Stimulated activated CD4-positive, alpha-beta T cell treated with anti-CD3 and anti-CD28 coated beads, Interleukin-15, amount 100 ng/mL, for 1 hour (primary cell): ENCODE measurements around the gene TMEM253.

Experiments
- DNase-seq, 2 donors: peaks; one replicate each; pipeline ENCODE4 v3.0.0-alpha.2; 2020; ENCODE audit warnings: low read depth in 1 of 2, low spot score in 1 of 2

The TMEM253 gene

DNA sequence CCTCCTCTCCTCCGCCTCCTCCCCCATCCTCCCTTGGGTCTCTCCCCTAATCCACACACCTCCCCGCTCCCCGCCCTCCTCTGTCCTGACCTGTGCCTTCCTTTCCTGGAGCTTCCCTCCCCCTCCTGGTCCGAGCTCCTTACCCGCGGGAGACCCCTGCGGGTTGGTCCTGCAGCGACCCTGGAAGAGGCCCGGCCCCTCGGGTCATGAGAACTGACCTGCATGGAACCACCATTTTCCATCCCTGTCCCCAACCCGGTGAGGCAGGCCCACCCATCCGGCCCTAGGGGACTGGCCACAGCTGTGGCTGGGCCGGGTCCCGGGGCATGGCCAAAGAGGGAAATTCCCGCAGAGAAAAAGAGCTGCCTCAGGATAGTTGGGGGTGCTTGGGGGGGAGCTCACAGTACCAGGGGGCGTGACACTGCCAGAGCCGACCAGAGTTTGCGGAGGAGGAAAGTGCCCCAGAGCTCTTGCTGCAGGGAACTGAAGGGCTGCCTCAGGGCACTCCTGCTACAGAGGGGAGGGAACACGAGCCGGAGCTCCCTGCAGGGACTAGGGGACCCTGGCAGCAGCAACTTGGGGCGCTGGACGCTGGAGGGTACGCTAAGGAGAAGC, 30.1 kb upstream of the TMEM253 start:
- no peak for DNase-seq

DNA sequence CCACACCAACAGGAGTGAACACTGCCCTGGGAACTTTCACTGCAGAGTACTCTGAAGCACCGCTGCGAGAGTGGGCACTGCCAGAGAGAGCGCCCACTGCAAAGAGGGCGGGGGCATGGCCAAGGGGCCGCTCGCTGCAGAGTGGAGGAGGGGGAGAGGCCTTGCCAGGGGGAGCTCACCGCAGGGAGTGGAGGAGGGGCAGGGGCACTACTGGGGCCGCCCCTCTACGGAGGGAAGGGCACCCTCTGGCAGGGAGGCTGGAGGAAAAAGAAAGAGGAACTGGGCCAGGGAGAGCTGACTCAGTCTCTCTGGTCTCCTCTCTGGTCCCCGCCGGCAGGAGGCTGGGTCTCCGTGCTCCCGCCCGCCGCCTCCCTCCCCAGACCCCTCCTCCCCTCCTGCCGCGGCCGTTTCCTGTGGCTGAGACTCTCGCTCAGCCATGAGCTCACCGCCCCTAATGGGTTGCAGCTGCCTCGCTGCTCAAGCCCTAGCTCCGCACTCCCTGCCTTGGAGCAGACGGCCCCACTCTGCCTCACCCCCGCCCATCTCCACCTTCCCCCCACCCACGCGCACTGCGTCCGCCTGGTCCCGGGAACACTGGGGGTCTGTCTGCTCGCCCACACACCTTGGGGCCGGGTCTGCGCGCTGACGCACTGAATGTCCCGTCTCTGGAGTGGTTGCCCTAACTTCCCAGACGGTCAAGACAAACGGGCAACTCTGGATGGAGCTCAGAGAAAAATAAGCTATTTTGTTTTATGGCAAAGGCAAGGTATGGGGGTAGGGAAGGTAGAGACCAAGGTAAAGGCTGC, 29.4 kb upstream of the TMEM253 start:
- no peak for DNase-seq

DNA sequence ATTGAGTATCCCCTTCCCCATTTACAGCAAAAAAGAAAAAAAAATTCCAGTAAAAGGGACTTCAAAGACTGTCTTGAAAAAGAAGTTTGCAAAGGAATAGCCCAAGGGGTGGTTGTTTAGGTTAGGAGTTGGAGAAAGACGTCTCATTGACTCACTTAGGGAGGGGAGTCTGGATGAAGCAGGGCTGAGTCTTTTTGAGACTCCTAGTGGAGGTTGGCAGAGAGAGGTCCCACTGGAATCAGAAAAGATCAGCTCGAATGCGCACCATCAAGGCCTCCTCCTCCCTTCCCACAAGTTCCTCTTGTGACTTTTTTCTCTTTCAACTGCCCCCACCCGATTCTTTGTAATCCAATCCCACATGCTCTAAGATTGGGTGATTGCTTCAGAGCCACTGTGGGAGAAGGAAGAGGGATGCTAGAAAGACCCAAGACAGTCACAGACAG, 28.8 kb upstream of the TMEM253 start:
- no peak for DNase-seq

DNA sequence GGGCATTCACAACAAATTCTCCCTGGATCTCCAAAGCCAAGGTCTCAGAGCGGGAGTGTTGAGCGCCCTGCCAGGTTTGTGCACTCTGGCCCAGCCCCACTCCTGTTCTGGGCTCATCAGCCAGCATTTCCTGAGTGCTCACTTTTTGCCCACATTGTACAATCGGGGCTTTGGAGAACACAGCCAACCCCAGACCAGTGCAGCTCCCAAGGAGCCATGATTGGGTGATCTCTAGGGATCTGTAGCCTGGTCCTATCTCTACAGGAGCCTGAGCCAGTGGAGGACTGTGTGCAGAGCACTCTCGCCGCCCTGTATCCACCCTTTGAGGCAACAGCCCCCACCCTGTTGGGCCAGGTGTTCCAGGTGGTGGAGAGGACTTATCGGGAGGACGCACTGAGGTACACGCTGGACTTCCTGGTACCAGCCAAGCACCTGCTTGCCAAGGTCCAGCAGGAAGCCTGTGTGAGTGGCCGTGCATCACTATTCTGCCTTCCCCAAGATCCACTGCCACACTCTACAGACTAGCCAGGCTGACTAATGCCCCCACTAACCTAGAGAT, 28.0 kb upstream of the TMEM253 start:
- no peak for DNase-seq

DNA sequence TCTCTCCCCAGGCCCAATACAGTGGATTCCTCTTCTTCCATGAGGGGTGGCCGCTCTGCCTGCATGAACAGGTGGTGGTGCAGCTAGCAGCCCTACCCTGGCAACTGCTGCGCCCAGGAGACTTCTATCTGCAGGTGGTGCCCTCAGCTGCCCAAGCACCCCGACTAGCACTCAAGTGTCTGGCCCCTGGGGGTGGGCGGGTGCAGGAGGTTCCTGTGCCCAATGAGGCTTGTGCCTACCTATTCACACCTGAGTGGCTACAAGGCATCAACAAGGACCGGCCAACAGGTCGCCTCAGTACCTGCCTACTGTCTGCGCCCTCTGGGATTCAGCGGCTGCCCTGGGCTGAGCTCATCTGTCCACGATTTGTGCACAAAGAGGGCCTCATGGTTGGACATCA, 26.9 kb upstream of the TMEM253 start:
- DNase-seq = no peak

DNA sequence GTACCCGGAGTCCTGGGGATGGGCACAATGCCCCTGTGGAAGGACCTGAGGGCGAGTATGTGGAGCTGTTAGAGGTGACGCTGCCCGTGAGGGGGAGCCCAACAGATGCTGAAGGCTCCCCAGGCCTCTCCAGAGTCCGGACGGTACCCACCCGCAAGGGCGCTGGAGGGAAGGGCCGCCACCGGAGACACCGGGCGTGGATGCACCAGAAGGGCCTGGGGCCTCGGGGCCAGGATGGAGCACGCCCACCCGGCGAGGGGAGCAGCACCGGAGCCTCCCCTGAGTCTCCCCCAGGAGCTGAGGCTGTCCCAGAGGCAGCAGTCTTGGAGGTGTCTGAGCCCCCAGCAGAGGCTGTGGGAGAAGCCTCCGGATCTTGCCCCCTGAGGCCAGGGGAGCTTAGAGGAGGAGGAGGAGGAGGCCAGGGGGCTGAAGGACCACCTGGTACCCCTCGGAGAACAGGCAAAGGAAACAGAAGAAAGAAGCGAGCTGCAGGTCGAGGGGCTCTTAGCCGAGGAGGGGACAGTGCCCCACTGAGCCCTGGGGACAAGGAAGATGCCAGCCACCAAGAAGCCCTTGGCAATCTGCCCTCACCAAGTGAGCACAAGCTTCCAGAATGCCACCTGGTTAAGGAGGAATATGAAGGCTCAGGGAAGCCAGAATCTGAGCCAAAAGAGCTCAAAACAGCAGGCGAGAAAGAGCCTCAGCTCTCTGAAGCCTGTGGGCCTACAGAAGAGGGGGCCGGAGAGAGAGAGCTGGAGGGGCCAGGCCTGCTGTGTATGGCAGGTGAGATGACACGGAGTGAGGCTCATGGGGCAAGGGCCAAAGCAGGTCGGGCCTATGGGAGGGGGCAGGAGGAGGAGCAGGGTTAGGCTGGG, 26.2 kb upstream of the TMEM253 start:
- no peak for DNase-seq

DNA sequence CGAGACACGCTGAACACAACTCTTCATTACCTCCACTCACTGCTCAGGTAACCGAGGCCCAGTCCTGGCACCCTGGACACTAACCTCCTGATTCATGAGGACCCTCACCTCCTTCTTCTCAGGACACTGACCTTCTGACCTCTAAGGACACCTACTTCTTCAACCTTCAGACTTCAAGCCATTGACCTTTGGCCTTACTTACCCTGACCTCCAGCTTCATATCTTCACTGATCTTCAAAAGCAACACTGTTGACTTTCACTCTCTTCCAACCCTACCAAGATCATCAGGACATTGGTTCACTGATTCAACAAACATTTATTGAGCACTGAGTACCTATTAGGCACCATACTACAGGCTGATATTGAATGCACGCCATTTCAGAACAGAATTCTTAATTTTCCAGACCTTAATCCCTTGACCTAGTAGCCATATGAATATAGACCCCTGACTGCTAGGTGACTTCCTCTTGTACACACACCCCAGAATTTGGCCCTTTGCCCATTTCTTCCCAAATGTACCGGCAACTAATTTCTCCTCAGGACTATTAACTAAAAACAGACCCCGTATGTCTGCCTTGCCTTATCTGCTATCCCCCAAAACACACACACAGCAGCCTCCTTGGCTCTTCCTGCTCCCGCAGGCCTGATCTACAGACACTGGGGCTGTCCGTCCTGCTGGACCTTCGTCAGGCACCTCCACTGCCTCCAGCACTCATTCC, 25.0 kb upstream of the TMEM253 start:
- no peak for DNase-seq

DNA sequence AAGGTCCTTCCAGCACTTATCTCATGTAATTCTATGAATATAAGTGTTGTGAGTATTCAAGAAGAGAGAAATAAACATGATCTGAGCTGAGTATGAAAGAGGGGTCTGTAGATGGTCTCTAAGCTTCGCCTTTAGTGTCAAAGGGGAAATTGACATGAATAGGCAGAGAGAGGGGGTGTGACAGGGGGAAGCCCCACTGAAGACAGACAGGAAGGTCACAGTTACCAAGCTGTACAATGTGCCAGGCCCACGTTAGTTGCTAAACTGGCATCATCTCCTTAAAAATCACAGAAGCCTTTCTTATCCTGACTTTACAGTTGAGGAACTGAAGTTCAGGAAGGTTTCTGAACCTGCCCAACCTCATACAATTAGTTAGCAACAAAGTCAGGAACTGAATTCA, 23.2 kb upstream of the TMEM253 start:
- no peak for DNase-seq

DNA sequence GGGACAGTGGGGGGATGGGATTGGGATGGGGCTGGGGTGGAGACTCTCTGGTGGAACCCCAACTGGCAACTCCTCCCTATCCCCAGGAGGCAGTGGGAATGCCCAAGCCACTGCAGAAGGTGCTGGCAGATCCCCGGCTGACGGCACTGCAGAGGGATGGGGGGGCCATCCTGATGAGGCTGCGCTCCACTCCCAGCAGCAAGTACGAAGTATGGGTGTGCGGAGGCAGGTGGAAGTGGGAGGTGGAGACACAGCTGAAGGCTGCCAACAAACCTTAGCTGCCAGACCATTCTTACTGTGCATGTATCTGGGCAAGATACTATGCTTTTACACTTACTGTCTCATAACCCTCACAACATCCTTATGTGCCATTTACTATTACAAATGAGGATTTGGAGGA, 22.6 kb upstream of the TMEM253 start:
- DNase-seq = no peak

DNA sequence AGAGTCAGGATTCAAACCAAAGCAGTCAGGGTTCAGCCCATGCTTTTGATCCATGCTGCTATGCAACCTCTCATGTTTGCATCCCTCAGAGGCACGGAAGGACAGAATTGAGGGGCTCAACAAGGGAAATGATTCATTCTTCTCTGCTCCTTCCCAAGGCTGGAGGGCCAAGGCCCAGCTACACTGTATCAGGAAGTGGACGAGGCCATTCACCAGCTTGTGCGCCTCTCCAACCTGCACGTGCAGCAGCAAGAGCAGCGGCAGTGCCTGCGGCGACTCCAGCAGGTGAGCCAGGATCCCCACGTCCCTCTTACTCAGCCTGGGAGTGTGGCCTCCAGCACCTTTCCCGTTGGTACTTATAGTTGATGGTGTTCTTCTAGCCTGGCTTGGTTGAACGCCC, 22.1 kb upstream of the TMEM253 start:
- no peak for DNase-seq

DNA sequence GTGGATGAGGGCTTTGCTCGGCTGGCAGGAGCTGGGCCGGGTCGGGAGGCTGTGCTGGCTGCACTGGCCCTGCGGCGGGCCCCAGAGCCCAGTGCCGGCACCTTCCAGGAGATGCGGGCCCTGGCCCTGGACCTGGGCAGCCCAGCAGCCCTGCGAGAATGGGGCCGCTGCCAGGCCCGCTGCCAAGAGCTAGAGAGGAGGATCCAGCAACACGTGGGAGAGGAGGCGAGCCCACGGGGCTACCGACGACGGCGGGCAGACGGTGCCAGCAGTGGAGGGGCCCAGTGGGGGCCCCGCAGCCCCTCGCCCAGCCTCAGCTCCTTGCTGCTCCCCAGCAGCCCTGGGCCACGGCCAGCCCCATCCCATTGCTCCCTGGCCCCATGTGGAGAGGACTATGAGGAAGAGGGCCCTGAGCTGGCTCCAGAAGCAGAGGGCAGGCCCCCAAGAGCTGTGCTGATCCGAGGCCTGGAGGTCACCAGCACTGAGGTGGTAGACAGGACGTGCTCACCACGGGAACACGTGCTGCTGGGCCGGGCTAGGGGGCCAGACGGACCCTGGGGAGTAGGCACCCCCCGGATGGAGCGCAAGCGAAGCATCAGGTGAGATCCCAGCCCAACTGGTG, 19.2 kb upstream of the TMEM253 start:
- DNase-seq = no peak

DNA sequence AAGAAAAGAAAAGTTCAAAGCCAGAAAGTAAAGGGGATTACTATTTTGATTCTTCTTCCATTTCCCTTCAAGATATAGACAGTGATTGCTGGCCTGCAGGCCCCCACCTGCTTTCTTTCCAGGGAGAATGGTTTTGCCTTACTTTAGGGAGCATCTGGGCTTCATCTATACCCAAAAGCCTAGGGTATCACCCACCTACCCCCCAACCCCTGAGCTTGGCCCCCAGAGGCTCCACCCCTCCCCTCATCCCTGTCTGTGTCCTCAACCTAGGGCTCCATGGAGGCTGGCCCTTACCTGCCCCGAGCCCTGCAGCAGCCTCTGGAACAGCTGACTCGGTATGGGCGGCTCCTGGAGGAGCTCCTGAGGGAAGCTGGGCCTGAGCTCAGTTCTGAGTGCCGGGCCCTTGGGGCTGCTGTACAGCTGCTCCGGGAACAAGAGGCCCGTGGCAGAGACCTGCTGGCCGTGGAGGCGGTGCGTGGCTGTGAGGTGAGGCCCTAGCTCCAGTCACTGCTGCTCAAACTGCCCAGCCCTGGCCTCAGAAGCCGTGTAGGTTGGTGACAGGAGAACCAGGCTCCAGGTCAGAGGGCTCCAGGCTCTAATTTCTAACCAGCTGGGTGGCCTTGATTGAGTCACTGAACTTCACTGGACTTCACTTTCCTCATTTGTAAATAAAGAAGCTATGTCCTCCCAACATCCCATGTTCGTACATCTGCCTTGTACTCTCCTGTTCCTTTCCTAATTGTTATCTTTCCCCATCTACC, 17.1 kb upstream of the TMEM253 start:
- DNase-seq = no peak

DNA sequence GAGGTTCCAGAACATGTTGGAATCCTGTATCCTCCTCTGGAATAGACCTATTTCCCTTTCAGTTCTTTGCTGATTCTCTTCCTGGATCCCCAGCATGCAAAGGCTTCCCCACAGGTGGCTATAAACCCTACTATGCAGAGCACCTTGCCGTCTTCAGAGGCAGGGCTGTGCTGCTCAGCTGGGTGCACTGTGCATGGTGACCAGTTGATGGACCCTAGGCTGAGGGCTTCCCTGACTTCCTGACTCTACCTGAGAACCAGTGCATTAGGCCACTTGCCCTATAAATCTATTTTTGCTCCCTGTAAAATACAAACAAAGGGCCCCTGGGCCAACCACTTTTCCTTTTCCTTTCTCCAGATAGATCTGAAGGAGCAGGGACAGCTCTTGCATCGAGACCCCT, 16.5 kb upstream of the TMEM253 start:
- DNase-seq = no peak

DNA sequence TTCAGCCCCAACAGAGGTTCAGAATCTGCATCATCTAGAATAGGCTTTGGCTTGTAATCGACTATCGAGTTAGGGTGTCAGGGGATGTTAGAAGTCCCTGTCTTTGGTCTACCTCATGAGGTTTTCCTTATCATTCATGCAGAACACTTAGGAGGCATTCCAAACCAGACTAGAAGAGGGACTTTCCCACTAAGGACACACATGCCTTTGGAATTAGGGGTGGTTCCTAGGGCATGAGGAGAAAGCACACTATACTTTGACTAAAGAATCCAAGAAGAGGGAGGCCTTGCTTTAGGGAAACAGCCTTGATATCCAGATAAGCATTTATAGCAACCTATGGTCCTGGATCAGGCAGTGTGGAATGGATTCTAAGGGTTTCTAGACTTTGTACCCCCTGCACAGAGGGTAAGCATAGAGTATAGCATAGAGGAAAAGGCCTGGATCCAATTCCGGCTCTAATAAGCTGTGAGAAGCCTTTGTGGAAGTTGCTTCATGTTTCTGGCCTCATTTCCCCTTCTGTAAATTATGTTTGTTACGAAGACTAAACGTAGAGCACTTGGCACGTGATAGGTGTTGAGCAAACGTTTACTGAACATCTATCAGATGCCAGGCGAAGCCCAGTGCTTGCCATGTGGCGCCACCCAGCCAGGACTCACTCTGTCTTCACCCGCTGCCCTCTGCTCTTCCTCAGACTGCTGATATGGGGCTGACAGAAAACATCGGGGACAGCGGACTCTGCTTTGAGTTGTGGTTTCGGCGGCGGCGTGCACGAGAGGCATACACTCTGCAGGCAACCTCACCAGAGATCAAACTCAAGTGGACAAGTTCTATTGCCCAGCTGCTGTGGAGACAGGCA, 15.6 kb upstream of the TMEM253 start:
- no peak for DNase-seq

DNA sequence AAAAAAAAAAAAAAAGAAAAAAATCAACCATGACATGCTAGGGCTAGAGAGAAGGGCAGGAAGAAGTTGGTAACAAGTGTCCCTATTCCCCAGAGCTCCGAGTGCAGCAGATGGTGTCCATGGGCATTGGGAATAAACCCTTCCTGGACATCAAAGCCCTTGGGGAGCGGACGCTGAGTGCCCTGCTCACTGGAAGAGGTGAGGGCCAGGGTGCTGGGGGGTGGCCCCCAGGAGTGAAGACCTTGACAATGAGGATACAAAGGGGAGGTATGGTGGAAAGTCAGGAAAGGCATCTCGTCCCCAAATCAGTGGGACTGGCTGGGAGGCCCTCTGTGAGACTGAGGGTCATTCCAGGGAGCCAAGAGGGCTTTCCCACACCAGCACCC, 14.0 kb upstream of the TMEM253 start:
- no peak for DNase-seq

DNA sequence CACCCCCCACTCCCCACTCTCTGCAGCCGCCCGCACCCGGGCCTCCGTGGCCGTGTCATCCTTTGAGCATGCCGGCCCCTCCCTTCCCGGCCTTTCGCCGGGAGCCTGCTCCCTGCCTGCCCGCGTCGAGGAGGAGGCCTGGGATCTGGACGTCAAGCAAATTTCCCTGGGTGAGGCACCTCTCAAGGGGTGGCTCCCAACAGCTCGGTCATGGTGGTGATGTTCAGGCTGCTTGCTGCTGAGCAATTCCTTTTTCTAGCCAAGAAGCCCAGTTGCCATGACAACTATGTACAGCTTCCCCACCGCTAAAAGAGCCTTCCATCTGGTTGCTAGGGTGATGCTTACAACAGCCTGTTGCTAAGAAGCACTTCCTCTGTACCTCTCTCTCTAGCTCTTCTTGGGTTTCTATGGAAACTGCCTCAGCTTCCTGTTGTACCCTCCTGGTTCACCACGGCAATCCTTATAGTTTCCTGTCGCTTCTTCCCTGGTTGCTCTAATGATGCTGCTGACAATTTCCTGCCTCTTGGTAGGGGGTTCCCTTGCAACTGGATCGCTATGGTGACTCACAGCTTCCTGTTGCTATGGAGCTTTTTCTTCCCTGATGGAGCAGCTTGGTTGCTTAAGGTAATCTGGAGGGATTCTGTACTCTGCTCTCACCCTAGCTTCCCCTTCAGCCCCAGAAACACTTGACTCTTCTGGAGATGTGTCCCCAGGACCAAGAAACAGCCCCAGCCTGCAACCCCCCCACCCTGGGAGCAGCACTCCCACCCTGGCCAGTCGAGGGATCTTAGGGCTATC, 13.4 kb upstream of the TMEM253 start:
- DNase-seq = peak in 1 of 2 donors; percentile 32

DNA sequence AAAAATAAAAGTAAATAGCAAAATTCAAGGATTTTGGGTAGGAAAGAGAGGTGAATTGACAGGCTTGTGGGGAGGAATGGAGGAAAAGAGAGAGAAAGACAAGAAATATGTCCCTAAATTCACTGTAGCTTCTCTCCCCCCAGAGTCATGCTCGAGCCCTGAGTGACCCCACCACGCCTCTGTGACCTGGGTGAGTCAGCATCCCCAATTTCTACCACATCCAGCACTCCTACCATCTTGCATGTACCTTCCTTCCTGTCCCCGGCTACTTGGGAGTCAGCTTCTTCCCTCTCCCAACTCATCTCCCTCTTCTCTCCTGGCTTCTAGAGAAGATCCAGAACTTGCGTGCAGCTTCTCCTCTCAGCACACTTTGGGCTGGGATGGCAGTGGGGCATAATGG, 12.2 kb upstream of the TMEM253 start:
- DNase-seq = no peak

DNA sequence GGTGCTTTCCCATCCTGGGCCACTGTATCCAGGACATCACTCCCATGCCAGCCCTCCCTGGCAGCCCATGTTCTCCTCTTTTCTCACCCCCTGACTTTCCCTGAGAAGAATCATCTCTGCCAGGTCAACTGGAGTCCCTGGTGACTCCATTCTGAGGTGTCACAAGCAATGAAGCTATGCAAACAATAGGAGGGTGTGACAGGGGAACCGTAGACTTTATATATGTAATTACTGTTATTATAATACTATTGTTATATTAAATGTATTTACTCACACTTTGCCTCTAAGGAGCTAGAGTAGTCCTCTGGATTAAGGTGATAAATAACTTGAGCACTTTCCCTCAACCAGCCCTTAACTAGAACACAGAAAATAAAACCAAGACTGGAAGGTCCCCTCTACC, 11.6 kb upstream of the TMEM253 start:
- DNase-seq = no peak
